K562 (cell line): ENCODE data around the gene USP16. TPM values are rescaled to one million over a fixed set of nuclear protein-coding genes. Genes with fewer than 3 reads are reported as not detected.

Experiments
- ASH1L ChIP-seq: fragments of 450-650 bp; IDR thresholded peaks from 2 replicates; pipeline ENCODE4 v1.6.1; 2018; ENCODE audit warnings: borderline replicate concordance, mild to moderate bottlenecking, low read depth; ENCODE audit not compliant: partially characterized antibody
- CSDE1 ChIP-seq, 2 experiments: fragments of 450-650 bp; IDR thresholded peaks; 2 replicates each; pipeline ENCODE4 v1.6.1; 2016; ENCODE audit warnings: mild to moderate bottlenecking in 1 of 2
- DIDO1 ChIP-seq: fragments of 450-650 bp; IDR thresholded peaks from 2 replicates; pipeline ENCODE4 v1.6.1; 2016; ENCODE audit warnings: low read depth, missing biosample characterization, missing genetic modification characterization
- FOXK1 ChIP-seq: sonication (generic); formaldehyde crosslinking; IDR thresholded peaks from 2 replicates; pipeline ENCODE4 v1.8.0; 2022; ENCODE audit warnings: missing genetic modification reagents, mild to moderate bottlenecking, borderline replicate concordance
- KAT7 ChIP-seq: sonication (generic); formaldehyde crosslinking; IDR thresholded peaks from 2 replicates; pipeline ENCODE4 v1.8.0; 2022; ENCODE audit warnings: missing genetic modification reagents, mild to moderate bottlenecking, borderline replicate concordance
- KHSRP ChIP-seq: fragments of 450-650 bp; IDR thresholded peaks from 2 replicates; pipeline ENCODE4 v1.6.1; 2017
- KLF1 ChIP-seq: fragments of 450-650 bp; IDR thresholded peaks from 2 replicates; pipeline ENCODE4 v1.6.1; 2016; ENCODE audit warnings: missing genetic modification characterization, missing compliant biosample characterization
- MYBL2 ChIP-seq, 2 experiments: fragments of 450-650 bp in 1 of 2; sonication (generic) in 1 of 2; formaldehyde crosslinking in 1 of 2; IDR thresholded peaks; 2 replicates each; pipeline versions ENCODE4 v1.6.1 to v1.8.1; 2017 to 2022; ENCODE audit warnings: borderline replicate concordance in 1 of 2, inconsistent platforms in 1 of 2, low read depth in 1 of 2, mild to moderate bottlenecking in 1 of 2, missing genetic modification reagents in 1 of 2, moderate library complexity in 1 of 2
- PHB ChIP-seq: fragments of 250-450 bp; sonication (Bioruptor Pico); IDR thresholded peaks from 2 replicates; pipeline ENCODE4 v1.5.0; 2021
- POLR2B ChIP-seq: fragments of 450-650 bp; IDR thresholded peaks from 2 replicates; pipeline ENCODE4 v1.6.1; 2018; ENCODE audit warnings: low read depth; ENCODE audit not compliant: partially characterized antibody
- RAD51 ChIP-seq: fragments of 450-650 bp; IDR thresholded peaks from 2 replicates; pipeline ENCODE4 v1.7.1; 2016; ENCODE audit warnings: low read depth, mild to moderate bottlenecking, borderline replicate concordance
- REST ChIP-seq, 2 experiments: fragments of 450-650 bp; formaldehyde crosslinking in 1 of 2; IDR thresholded peaks; 2 replicates each; pipeline versions ENCODE4 v1.4.0 to v1.6.1; 2014 to 2020; ENCODE audit warnings: mild to moderate bottlenecking in 2 of 2, borderline replicate concordance in 1 of 2, low read depth in 1 of 2
- SMARCC2 ChIP-seq: fragments of 450-650 bp; IDR thresholded peaks from 2 replicates; pipeline ENCODE4 v1.6.1; 2017; ENCODE audit warnings: antibody characterized with exemption, moderate library complexity, mild to moderate bottlenecking, low read depth
- SNIP1 ChIP-seq: fragments of 450-650 bp; IDR thresholded peaks from 2 replicates; pipeline ENCODE4 v1.7.1; 2017; ENCODE audit warnings: low read depth, mild to moderate bottlenecking
- SP2 ChIP-seq: IDR thresholded peaks from 2 replicates; pipeline ENCODE4 v1.6.1; 2011; ENCODE audit warnings: mild to moderate bottlenecking, low read depth, low read length, moderate library complexity; ENCODE audit not compliant: poor library complexity, severe bottlenecking; ENCODE audit errors: extremely low read depth
- WHSC1 ChIP-seq: IDR thresholded peaks from one replicate; pipeline ENCODE4 v1.6.1; 2012; ENCODE audit warnings: low read length, control low read depth, inconsistent platforms
- XRCC3 ChIP-seq: fragments of 450-650 bp; IDR thresholded peaks from 2 replicates; pipeline ENCODE4 v1.6.1; 2017; ENCODE audit warnings: mild to moderate bottlenecking, moderate library complexity
- ZNF280B ChIP-seq: fragments of 250-450 bp; sonication (Bioruptor Pico); IDR thresholded peaks from 2 replicates; pipeline ENCODE4 v1.5.1; 2021; ENCODE audit warnings: mild to moderate bottlenecking
- polyA plus RNA-seq, 8 experiments: library from polyadenylated mRNA; depleted of rRNA in 4 of 8; stranded (reverse) in 5 of 8; unstranded in 3 of 8; fragments of >200 nt; fragmentation: Nextera tagmentation in 2 of 8; fragmentation: Illumina TruSeq in 1 of 8; extraction: Ambion mirVana in 2 of 8; extraction: Trizol in 1 of 8; gene quantifications; 2 replicates each; pipeline versions ENCODE4 v1.2.1 to v1.2.3, GENCODE V29; 2011 to 2014; ENCODE audit warnings: inconsistent platforms in 1 of 8, missing spikeins in 1 of 8
- total RNA-seq, 7 experiments: library from RNA; depleted of rRNA in 6 of 7; stranded (reverse); fragments of >200 nt in 6 of 7; fragmentation: Illumina TruSeq in 2 of 7; extraction: Trizol in 2 of 7; gene quantifications; 2 replicates each; pipeline versions ENCODE4 v1.2.1 to v1.2.3, GENCODE V29; 2011 to 2021; ENCODE audit warnings: low replicate concordance in 1 of 7

USP16 gene
- total and polyA plus RNA-seq, 9 of the 15 experiments (the other 6 are each of a cell fraction or from before 2014, with no cell fraction given): 38.4 to 90.9 (median 62.8) TPM

- TF ChIP-seq REST (IDR thresholded peaks at IDR 0.05; ENCODE audit: borderline replicate concordance) (no peak), REST (CRISPR knock-in tag; IDR thresholded peaks at IDR 0.05; ENCODE audit: low read depth) (peak; percentile 61; the same call in 1 of the 2 replicates), KHSRP (peak; percentile 88), SP2 (peak; percentile 81), ZNF280B (CRISPR knock-in tag) (no peak), WHSC1 (no peak), ASH1L (peak; percentile 95), SMARCC2 (no peak; the same call in 1 of the 2 replicates), SNIP1 (no peak), DIDO1 (peak; percentile 95), KAT7 (no peak), POLR2B (peak; percentile 79), FOXK1 (CRISPR knock-in tag) (no peak), CSDE1 (IDR thresholded peaks at IDR 0.05) (peak in 1 of 2 experiments; percentile 76; a peak in 2 of 4 replicates), RAD51 (peak; percentile 46; the same call in 1 of the 2 replicates), XRCC3 (no peak), PHB (CRISPR knock-in tag) (no peak), KLF1 (tag) (0 out of 2 replicates have a peak, but pooled peaks have one; percentile 36), MYBL2 (IDR thresholded peaks at IDR 0.05; ENCODE audit: low read depth) (peak; percentile 67; the same call in 1 of the 2 replicates), MYBL2 (CRISPR knock-in tag; IDR thresholded peaks at IDR 0.05; ENCODE audit: borderline replicate concordance) (no peak)
Measured at GRCh38 chr21:29024474-29025327, at the start of gene USP16 (continued).
